ENCODE measurements around the gene LYVE1. TPM values are rescaled to one million over a fixed set of nuclear protein-coding genes. Genes with fewer than 3 reads are reported as not detected.

Gene LYVE1
- polyA plus RNA-seq, 4 donors, result 66.4 to 147 (median 81.5) TPM

DNA sequence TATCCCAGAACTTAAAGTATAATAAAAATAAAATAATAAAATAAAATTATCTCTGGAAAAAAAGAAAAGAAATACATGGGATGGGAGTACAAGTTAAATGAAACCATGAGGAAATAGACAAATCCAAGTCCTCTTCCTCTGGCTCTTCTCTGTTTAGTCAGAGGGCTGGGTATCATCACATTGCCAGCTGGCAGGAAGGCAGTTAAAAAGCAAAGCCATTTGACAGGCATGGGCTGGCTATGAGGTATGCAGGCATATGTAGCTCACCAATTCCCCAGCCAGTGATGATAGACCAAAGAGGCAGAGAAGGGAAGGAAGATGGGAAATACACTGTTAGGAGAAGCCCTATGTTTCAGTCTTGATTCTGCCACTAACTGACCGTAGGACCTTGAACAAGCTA is 6.5 kb downstream of the LYVE1 start:
- DNase-seq (ENCODE audit: low read depth in 4 of 4, low spot score in 3 of 4), result no peak

DNA sequence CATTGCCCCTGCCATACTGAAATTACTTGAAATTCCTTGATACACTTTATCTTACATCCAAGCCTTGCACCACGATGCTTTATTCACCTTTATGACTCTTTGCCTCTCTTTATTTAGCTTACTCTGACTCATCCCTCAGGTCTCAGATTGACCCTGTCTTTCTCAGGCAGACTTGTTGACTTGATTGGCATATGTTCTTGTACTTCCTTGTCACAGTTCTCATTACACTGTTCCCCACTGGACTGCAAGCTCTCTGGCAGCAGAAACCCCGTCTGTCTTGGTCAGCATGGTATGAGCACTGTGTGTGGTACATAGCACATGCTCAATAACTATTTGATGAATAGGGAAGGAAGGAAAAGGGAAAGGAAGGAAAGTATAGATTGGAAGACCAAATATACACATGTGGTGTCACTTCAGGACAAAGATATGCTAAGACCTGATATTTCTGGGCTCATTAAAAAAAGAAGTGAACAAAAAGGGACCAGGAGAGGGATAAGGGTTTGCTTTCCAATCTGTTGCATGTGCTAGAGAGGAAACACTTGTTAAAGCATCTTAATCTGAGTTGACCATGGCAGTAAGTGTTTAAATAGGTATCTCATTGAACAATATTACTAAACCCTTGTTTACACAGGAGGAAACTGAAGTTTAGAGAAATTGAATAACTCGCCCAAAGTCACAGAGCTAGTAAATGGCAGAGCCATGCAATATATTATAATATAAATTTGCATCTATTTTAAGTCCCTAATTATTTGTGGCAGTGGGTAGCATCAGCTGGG is 7.2 kb downstream of the LYVE1 start:
- no peak for DNase-seq (ENCODE audit: low read depth in 4 of 4, low spot score in 3 of 4)

DNA sequence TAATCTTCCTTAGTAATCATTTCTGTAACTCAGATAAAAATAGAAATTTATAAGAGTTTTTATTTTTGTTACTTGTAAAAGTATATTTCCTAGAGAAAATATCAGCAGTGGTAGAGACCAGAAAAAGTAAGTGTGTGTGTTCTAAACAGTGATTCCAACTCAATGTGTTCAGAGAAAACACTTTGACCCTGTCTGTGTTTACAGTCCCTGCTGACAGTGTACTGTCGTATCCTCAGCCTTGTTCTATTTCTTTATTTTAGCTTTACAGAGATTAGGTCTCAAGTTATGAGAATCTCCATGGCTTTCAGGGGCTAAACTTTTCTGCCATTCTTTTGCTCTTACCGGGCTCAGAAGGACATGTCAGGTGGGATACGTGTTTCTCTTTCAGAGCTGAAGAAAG is 10.2 kb downstream of the LYVE1 start:
- no peak for DNase-seq (ENCODE audit: low read depth in 4 of 4, low spot score in 3 of 4)

DNA sequence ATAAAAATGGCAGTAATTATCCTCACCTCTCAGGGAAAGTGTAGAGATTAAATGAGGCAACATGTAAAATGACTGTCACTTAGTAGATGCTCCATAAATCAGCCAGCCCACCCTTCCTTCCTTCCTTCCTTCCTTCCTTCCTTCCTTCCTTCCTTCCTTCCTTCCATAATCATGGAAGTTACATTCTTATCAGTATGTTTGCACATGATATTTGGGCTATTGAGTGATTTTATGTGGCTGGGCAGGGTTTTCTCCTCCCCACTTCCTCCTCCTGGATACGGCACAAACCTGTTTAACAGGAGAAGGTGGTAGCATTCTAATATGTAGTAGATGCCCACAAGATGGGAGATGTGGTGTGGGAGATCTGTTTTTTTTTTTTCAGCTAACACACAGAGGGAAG is 11.9 kb downstream of the LYVE1 start:
- DNase-seq (ENCODE audit: low read depth in 4 of 4, low spot score in 3 of 4), result no peak

DNA sequence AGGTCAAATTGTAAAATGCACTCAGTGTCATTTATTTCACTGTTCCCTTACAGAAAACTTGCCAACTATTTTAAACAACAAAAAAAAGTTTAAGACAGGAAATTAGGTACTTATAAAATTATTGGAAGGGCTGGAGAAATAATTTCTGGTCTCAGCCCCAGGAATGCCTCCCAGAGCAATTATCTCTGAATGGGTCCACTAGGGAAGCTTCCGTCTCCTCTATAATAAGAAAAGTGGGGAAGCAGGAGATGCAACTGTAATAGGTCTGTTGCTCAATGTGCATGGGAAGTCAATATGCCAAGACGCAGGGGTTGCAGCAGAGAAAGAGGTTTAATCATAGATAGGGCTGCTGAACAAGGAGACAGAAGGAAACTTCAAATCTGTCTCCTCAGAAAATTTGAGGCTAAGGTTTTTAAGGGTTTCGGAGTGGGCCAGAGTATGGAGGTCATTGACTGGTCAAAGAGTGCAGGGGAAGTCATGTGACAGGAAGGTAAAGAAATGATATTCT is 16.6 kb downstream of the LYVE1 start:
- no peak for DNase-seq (ENCODE audit: low read depth in 4 of 4, low spot score in 3 of 4)

DNA sequence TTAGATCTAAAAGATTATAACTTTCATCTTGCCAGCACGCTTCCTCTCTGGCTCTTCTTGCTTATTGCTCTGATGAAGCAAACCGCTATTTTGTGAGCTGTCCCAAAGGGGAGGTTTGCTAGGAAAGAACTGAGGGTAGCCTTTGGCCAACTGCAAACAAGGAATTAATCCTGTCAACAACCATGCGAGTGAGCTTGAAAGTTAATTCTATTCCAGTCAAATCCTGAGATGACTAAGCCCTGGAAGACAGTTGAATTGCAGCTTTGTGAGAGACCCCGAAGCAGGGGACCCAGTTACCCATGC is 17.2 kb downstream of the LYVE1 start:
- no peak for DNase-seq (ENCODE audit: low read depth in 4 of 4, low spot score in 3 of 4)

DNA sequence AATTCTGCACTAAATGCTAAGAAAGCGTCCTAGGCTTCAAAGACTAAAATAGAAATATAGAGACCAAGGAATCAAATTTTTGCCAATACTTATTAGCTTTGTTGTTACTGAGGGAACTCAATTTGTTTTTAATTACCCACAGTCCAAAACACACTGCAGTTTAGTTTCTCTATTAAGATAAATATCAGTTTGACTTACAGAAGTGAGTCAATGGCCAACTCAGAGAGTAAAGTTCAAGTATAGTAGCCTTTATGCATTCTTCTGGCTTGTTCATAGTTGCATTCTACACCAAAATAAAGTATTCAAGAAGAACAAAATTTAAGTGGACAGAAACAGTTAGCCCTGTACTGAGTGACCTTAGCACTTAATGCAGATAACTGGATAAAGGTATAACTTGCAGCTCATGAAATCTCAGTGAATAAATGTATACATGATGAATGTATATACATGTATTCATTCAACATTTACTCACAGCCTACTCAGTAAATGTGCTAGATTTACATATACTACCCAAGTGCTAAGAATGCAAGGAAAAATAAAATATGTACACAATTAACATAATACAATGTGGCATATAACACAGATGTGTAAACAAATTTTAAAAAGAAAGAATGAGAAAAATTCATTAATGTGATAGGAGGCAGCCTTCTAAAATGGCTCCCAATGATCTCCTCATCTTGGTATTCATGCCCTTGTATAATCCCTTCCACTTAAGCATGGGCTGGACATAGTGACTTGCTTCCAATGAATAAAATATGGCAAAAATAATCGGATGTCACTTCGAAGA is 17.8 kb downstream of the LYVE1 start:
- DNase-seq (ENCODE audit: low read depth in 4 of 4, low spot score in 3 of 4), result no peak

DNA sequence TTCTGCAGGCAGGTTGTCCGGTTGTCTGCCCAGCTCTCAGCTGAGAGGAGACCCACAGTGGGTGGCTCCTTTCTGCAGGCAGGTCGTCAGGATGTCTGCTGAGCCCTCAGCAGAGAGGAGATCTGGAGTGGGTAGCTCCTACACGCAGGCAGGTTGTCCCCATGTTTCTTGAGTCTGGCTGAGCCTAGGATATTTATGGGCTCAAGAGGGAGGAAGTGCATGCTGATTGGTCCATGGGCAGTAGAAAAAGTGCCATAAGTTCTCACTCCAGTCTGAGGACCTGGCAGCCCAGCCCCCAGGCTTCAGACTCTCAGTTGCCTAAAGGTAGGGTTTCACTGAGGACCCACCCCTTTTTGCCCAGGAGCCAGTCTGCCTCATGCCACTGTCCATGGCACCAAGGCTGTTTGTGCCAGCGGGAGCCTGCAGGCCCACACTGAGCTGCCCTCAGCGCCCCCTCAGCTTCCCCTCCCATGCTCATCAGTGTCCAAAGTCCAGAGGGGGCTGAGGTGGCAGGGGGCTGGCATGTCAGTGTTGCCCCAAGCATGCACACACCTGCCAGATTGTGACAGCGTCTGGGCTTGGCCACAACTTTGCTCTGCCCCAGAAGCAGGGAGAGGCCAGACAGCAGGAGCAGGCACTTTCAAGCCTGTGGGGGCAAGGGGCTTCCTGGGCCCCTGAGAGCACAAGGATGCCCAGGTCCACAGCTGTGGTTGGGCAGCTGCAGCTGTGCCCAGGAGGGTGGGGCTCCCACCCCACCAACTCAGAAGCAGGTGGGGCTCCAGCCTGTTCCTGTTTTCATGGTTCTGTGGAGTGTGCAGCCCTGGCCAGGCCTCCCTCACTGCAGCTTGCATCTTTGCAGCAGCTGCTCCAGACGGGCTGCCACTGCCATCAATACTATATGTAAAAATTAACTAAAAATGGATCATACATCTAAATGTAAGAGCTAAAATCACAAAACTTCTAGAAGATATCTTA is 23.7 kb downstream of the LYVE1 start:
- DNase-seq (ENCODE audit: low read depth in 4 of 4, low spot score in 3 of 4), result no peak

DNA sequence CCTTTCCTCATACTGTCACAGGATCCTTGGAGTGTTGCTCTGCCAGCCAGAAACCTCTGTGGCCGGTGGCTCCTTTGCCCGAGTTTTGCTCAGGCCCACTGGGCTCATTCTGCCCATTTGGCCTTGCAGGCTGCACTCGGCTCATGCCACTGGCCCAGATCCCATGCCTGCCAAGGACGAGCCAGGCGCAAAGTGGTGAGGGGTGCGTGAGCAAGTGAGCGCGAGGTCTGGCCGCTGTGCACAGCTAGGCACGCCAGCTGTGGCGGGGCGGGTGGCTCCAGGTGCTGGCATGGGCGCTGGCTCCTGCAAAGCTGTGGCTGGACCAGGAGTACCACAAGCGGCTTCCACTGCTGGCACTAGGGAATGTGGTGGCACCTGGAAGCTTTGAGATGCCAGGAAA is 24.7 kb downstream of the LYVE1 start:
- no peak for DNase-seq (ENCODE audit: low read depth in 4 of 4, low spot score in 3 of 4)

DNA sequence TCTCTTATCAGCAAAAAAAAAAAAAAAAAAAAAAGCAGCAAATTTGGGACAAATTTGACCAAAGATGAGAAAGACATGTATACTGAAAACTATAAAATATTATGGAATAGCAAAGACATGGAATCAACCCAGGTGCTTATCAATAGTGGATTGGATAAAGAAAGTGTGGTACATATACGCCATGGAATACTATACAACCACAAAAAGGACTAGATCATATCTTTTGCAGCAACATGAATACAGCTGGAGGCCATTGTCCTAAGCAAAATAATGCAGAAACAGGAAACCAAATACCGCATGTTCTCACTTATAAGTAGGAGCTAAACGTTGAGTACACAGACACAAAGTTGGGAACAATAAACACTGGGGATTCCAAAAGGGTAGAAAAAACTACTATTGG is 25.7 kb downstream of the LYVE1 start:
- DNase-seq (ENCODE audit: low read depth in 4 of 4, low spot score in 3 of 4), result no peak

DNA sequence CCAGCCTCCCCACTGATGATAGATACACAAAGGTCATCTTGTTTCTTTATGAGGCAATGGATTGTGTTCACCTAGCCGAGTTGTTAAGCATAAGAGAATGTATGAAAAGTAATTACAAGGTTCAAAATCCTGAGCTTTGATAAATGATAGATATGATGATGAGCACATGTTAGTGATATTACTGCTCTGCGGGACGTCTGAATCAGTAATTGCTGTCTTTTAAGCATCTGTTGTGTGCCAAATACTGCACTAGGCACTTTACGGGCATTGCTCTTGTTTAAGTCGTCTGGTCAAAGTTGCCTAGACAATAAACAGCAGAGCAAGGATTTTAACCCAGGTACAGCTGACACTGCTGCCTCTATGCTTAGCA is 26.9 kb downstream of the LYVE1 start:
- no peak for DNase-seq (ENCODE audit: low read depth in 4 of 4, low spot score in 3 of 4)

DNA sequence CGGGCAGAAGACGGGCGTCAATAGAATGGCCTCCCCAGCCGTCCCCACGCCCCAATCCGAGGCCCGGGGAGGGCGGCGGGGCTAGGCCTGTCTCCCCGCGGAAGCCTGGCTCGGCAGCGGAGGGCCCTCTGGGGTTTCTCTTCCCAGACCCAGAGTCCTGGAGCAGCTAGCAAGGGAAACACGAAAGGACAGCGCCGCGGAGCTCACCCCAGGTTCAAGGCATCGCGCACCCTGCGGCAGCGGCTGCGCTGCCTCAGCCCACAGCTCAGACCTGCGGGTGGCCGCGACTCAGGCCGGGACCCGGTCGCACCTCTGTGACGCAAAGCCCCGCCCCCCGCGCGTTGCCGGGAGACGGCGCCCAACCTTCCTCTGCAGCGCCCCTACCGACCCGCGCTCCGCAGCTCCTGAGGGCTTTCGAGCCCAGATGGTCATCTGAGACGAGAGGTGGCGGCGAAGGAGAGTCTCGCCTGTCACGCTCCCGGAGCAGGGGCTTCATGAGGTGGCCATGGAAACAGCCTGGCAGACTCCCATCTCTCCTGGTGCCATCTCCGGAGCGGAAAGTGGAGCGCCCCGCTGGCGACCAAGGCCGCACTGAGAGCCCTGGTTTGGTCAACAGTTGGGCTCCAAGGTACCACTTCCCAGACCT is 27.4 kb downstream of the LYVE1 start, which contains the start of gene RNF141:
RNF141 (minus strand) TSS at position 273 of the 646 bp plus-strand sequence. CDS start 7,029 bp downstream, outside the sequence.
- DNase-seq (ENCODE audit: low read depth in 4 of 4, low spot score in 3 of 4), result peak; percentile 80 to 87 (median 86)

DNA sequence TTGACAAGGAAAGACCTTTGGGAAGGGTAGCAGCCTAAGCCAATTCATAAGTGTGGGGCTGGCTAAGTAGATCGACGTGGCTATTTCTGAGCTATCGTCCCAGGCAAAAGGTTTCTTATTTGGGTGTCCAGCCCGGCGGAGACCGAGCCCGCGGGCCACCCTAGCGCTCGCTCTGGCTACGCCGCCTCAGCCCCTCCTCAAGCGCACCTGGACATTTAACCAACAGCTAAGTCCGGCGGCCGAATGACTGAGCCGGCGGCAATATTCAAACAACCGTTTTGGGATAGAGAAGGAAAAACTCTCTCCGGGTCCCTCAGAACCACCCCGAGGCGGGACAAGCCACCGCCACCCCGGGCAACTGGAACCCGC is 27.9 kb downstream of the LYVE1 start:
- DNase-seq (ENCODE audit: low read depth in 4 of 4, low spot score in 3 of 4), result peak in 2 of 4 donors; percentile 36 to 39

DNA sequence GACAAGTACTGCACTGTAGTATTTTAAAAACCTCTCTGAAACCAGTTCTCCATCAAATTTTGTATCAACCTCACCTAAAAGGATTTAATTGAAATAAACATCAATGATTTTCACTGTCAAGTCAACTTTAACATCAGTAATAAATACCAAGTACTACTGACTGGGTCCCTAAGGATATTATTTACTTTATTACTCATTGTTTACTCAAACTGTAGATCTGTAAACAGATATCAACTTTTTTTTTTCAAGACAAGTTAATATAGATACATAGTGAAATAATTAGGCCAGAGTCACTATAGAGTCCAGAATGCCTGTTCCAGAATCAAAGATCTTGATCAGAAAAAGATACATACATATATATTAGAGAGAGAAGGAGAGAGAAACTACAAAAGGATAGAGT is 29.1 kb downstream of the LYVE1 start:
- no peak for DNase-seq (ENCODE audit: low read depth in 4 of 4, low spot score in 3 of 4)

DNA sequence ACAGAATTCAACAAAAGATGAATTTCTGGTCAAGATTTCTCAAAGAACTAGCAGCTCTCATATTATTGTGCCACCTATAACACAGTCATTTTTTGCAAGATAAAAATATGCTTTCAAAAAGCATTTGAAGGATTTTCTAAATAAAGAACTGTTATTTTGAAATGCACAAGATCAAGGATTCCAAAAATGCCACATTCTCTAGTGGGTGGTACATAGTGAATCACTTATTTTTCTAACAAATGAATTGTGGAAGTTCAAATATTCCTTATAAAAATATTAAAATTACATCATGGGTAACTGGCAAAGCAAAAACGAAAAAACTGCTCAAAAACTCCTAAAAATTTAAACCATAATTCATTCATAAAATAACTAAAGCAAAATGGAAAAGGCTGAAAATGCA is 29.5 kb downstream of the LYVE1 start:
- DNase-seq (ENCODE audit: low read depth in 4 of 4, low spot score in 3 of 4), result no peak

DNA sequence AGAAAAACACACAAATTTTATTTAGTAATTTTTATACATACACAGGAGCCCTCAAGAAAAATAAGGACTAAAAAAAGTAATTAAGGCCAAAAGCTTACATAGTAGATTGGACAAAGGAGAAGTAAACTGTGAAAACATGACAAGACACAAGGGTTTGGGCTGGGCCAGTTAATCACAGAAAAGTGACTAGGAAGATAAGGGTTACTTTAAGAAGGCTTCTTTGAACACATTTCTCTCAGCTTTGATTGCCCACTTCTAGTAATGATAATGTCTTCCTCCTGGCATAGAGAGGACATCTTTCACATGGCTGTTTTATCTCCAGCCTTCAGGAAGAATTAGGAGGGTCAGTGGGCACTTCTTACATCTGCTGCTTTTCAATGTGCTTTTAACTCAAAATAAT is 30.9 kb downstream of the LYVE1 start:
- DNase-seq (ENCODE audit: low read depth in 4 of 4, low spot score in 3 of 4), result no peak

DNA sequence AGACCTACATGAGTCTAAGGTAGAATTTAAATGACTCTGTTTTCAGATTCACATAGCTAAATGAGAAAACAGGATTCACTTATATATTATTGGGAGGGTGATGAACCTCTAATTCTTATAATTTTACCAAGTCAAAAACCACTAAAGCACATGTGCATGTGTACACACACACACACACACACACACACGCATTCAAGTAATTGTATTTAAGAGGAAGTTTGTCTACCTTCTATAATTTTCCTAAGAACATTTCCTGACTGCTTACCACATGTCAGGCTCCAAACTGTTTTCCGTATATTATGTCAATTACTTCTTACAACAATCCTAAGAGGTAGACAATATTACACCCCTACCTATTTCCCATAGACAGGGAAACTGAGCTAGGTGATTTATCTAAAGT is 34.1 kb downstream of the LYVE1 start:
- no peak for DNase-seq (ENCODE audit: low read depth in 4 of 4, low spot score in 3 of 4)

DNA sequence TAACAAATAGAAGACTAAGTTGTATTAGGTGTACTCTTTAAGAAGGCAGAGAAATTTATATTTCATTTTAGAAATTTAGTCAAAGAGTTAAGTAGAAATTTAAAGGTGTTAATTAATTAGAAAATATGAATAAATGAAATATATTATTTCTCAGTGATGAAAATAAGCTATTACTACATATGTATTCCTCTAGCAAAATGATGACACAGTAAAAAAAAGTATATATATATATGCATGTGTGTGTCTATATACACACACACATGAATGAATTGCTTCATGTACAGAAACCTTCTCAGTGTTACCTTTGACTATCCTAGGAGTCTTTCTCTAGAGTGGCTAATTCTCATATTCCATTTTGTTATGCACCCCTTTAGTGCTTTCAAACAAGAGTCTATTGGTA is 35.1 kb downstream of the LYVE1 start:
- DNase-seq (ENCODE audit: low read depth in 4 of 4, low spot score in 3 of 4), result no peak

DNA sequence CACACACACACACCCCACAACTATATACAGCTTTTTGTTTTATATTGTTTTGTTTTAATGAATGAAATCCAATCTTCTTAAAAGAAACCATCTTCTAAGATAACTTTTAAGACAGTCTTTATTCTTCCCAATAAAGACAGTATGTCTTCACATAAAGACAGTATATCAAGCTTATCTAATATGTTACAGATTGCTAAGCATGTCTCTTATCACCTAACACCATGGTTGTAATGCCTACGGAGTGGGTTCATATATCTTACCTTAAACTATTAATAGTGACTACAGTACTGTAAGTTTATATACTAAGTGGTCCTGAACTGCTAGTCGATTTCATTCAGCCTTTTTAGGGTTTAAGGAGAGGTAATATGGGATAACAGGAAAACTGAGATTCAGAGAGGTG is 35.9 kb downstream of the LYVE1 start:
- DNase-seq (ENCODE audit: low read depth in 4 of 4, low spot score in 3 of 4), result no peak

DNA sequence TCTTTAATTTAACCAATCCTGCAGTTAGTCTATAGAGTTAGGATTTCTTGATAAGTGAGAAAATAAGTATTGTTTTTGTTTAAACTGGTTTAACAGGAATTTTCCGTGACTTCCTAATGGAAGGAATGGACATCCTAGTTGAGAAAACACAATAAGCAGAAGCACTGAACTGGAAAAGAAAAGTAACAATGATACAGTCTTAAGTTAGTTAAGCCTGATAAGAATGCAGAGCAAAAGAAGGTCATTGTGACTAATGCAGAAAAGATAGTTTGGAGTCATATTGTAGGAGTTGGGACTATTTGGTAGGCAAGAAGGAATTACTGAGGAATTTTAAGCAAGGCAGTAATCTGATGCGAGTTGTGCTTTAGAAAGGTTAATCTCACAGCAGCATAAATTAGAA is 39.2 kb downstream of the LYVE1 start:
- no peak for DNase-seq (ENCODE audit: low read depth in 4 of 4, low spot score in 3 of 4)

DNA sequence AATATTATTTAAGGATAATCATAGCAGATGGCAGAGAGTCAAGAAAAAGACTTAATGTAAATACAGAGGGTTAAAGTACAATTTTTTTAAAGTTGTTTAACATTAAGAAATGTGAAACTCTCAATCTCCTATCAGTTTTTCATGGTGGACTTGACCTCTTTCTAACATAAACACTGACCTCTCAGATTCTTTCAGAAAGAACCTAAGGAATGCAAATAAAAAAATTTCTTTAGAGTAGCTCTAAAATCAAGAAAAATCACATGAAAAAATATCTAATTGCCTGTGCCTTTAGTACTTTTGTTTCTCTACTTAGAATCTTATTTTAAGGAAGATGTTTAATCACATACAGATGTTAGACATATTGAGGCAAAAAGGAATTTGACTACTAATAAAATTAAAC is 40.3 kb downstream of the LYVE1 start:
- DNase-seq (ENCODE audit: low read depth in 4 of 4, low spot score in 3 of 4), result no peak
